Neural progenitor cell (in vitro differentiated cells): Measurements from ENCODE around the gene SLC25A1. TPM values are rescaled to one million over a fixed set of nuclear protein-coding genes. Genes with fewer than 3 reads are reported as not detected.
A peak's percentile ranks its signal among the peaks of the same experiment; 100 is the strongest.

Experiments used
- DNase-seq: peaks from one replicate; pipeline ENCODE4 v3.0.0-alpha.2; 2016; ENCODE audit warnings: low spot score
- H2AFZ ChIP-seq: fragments of 200-600 bp; sonication (generic); replicated peaks from 2 replicates; pipeline ENCODE4 v1.6.1; 2016; ENCODE audit warnings: antibody characterized with exemption
- H3F3A ChIP-seq: fragments of 200-600 bp; sonication (generic); 2 replicates; pipeline ENCODE4 v1.6.1; 2016; ENCODE audit warnings: antibody characterized with exemption, low read depth
- H3K27ac ChIP-seq: fragments of 200-600 bp; sonication (generic); 2 replicates; pipeline ENCODE4 v1.5.1; 2016; ENCODE audit warnings: mild to moderate bottlenecking
- H3K27me3 ChIP-seq: fragments of 200-600 bp; sonication (generic); 2 replicates; pipeline ENCODE4 v1.6.1; 2016; ENCODE audit warnings: mild to moderate bottlenecking, moderate library complexity
- H3K36me3 ChIP-seq: fragments of 200-600 bp; sonication (generic); 2 replicates; pipeline ENCODE4 v1.5.1; 2016
- H3K4me1 ChIP-seq: fragments of 200-600 bp; sonication (generic); 2 replicates; pipeline ENCODE4 v1.6.1; 2016; ENCODE audit warnings: mixed run types
- H3K4me2 ChIP-seq: fragments of 200-600 bp; sonication (generic); 2 replicates; pipeline ENCODE4 v1.6.1; 2016
- H3K4me3 ChIP-seq: fragments of 200-600 bp; sonication (generic); 2 replicates; pipeline ENCODE4 v1.5.1; 2016
- H3K79me2 ChIP-seq: fragments of 200-600 bp; sonication (generic); 2 replicates; pipeline ENCODE4 v1.6.1; 2016; ENCODE audit warnings: low read depth
- H3K9ac ChIP-seq: fragments of 200-600 bp; sonication (generic); 2 replicates; pipeline ENCODE4 v1.6.1; 2016
- H3K9me3 ChIP-seq: fragments of 200-600 bp; sonication (generic); 2 replicates; pipeline ENCODE4 v1.5.1; 2016; ENCODE audit warnings: low read depth
- H4K20me1 ChIP-seq: fragments of 200-600 bp; sonication (generic); 2 replicates; pipeline ENCODE4 v1.6.1; 2016; ENCODE audit warnings: low read depth
- H3K27ac Mint-ChIP-seq: 3 replicates; pipeline ENCODE4 v1.8.0; 2021; ENCODE audit warnings: mixed read lengths
- H3K27me3 Mint-ChIP-seq: 2 replicates; pipeline ENCODE4 v1.8.0; 2022; ENCODE audit warnings: low read depth, mild to moderate bottlenecking, inconsistent platforms, moderate library complexity, mixed read lengths; ENCODE audit not compliant: insufficient read depth
- H3K36me3 Mint-ChIP-seq: 3 replicates; pipeline ENCODE4 v1.8.0; 2021; ENCODE audit warnings: mixed read lengths
- H3K4me1 Mint-ChIP-seq: 3 replicates; pipeline ENCODE4 v1.8.0; 2021; ENCODE audit warnings: mixed read lengths
- H3K4me3 Mint-ChIP-seq: 3 replicates; pipeline ENCODE4 v1.8.0; 2021; ENCODE audit warnings: mild to moderate bottlenecking, moderate library complexity, mixed read lengths
- H3K9me3 Mint-ChIP-seq: 3 replicates; pipeline ENCODE4 v1.8.0; 2020; ENCODE audit warnings: mixed read lengths
- CTCF ChIP-seq: fragments of 200-600 bp; sonication (generic); IDR thresholded peaks from 2 replicates; pipeline ENCODE4 v1.5.1; 2017; ENCODE audit warnings: antibody characterized with exemption, mild to moderate bottlenecking
- EZH2 ChIP-seq: fragments of 200-600 bp; sonication (generic); IDR thresholded peaks from 2 replicates; pipeline ENCODE4 v1.6.1; 2017; ENCODE audit warnings: antibody characterized with exemption, mild to moderate bottlenecking, moderate library complexity
- EZH2phosphoT487 ChIP-seq: fragments of 200-600 bp; sonication (generic); IDR thresholded peaks from 2 replicates; pipeline ENCODE4 v1.6.1; 2017; ENCODE audit warnings: antibody characterized with exemption
- total RNA-seq: library from RNA; depleted of rRNA; stranded (reverse); fragments of >200 nt; gene quantifications from 2 replicates; pipeline ENCODE4 v1.2.3, GENCODE V29; 2015; ENCODE audit warnings: low replicate concordance

Gene SLC25A1
- total RNA-seq, 1 donor from 2014 or later: 28.6 TPM

GRCh38 chr22:19176175-19176643, 2.3 kb downstream of the SLC25A1 start:
- H3K4me1 ChIP-seq: peaks cover 13% of the 10 kb centered on the region
- H3K36me3 Mint-ChIP-seq: peaks cover 2% of the 10 kb centered on the region

GRCh38 chr22:19175602-19176174, 2.8 kb downstream of the SLC25A1 start:
- Histone ChIP-seq H3K4me3 (no peak overlapping the region), H3K9me3 (no peaks in the 10 kb centered on the region), H2AFZ (no peak overlapping the region), H3K27ac (no peak overlapping the region), H4K20me1 (peaks cover 66% of the 10 kb centered on the region), H3K79me2 (peaks cover 35% of the 10 kb centered on the region), H3K9ac (no peak overlapping the region), H3F3A (peaks cover 26% of the 10 kb centered on the region), H3K4me2 (no peak overlapping the region), H3K4me1 (peaks cover 13% of the 10 kb centered on the region), H3K36me3 (no peaks in the 10 kb centered on the region), H3K27me3 (peaks cover 15% of the 10 kb centered on the region)
- Mint-ChIP-seq H3K9me3 (no peaks in the 10 kb centered on the region), H3K4me3 (peak overlapping the region; percentile 73), H3K27ac (no peak overlapping the region), H3K36me3 (peaks cover 4% of the 10 kb centered on the region), H3K27me3 (peaks cover 6% of the 10 kb centered on the region), H3K4me1 (peaks cover 30% of the 10 kb centered on the region)
- TF ChIP-seq EZH2phosphoT487 (no peak), CTCF (no peak), EZH2 (no peak)
- DNase-seq: peak; percentile 7

More at GRCh38 chr22:19176175-19176643, 2.3 kb downstream of the SLC25A1 start:
- Histone ChIP-seq H3K9ac (no peak overlapping the region), H3K27ac (no peak overlapping the region), H3K36me3 (no peaks in the 10 kb centered on the region), H3F3A (peaks cover 23% of the 10 kb centered on the region), H3K79me2 (peaks cover 35% of the 10 kb centered on the region), H4K20me1 (peaks cover 62% of the 10 kb centered on the region), H2AFZ (no peak overlapping the region), H3K27me3 (peaks cover 9% of the 10 kb centered on the region), H3K4me3 (no peak overlapping the region), H3K9me3 (no peaks in the 10 kb centered on the region), H3K4me2 (no peak overlapping the region)
- no peak overlapping the region for H3K27ac Mint-ChIP-seq
- DNase-seq: peak; percentile 13
- H3K27me3 Mint-ChIP-seq: peaks cover 3% of the 10 kb centered on the region
- H3K4me1 Mint-ChIP-seq: peaks cover 26% of the 10 kb centered on the region
- H3K4me3 Mint-ChIP-seq: peak overlapping the region; percentile 83
- no peak for TF ChIP-seq EZH2phosphoT487
- no peak for TF ChIP-seq CTCF
- no peak for TF ChIP-seq EZH2
- H3K9me3 Mint-ChIP-seq: no peaks in the 10 kb centered on the region

GRCh38 chr22:19175026-19175601, 3.4 kb downstream of the SLC25A1 start:
- no peak overlapping the region for H3K4me3 ChIP-seq
- Mint-ChIP-seq H3K36me3 (peaks cover 4% of the 10 kb centered on the region), H3K4me1 (peaks cover 35% of the 10 kb centered on the region), H3K27ac (no peak overlapping the region), H3K9me3 (no peaks in the 10 kb centered on the region), H3K27me3 (peaks cover 8% of the 10 kb centered on the region), H3K4me3 (no peak overlapping the region)
- H3K79me2 ChIP-seq: peaks cover 35% of the 10 kb centered on the region
- H3K9ac ChIP-seq: no peak overlapping the region
- no peak overlapping the region for H3K27ac ChIP-seq
- H3K4me2 ChIP-seq: no peak overlapping the region
- peak; percentile 1 for DNase-seq
- peaks cover 18% of the 10 kb centered on the region for H3K4me1 ChIP-seq
- H3K9me3 ChIP-seq: no peaks in the 10 kb centered on the region
- peaks cover 71% of the 10 kb centered on the region for H4K20me1 ChIP-seq
- H3K36me3 ChIP-seq: no peaks in the 10 kb centered on the region
- TF ChIP-seq EZH2phosphoT487 (no peak), CTCF (no peak), EZH2 (no peak)
- peaks cover 20% of the 10 kb centered on the region for H3K27me3 ChIP-seq
- H2AFZ ChIP-seq: no peak overlapping the region
- peaks cover 32% of the 10 kb centered on the region for H3F3A ChIP-seq
